ENCODE measurements around the gene RNASE8. TPM values are rescaled to one million over a fixed set of nuclear protein-coding genes. Genes with fewer than 3 reads are reported as not detected.

Gene RNASE8
- total and polyA plus RNA-seq, 7 donors, result not detected

- Histone ChIP-seq H3K27ac (no peak overlapping the region), H3K4me1 (peaks cover 0 to under 1% (median 0%) of the 10 kb centered on the region in 4 donors), H3K9me3 (no peaks in the 10 kb centered on the region), H3K27me3 (no peaks in the 10 kb centered on the region), H3K4me3 (no peak overlapping the region), H3K36me3 (no peaks in the 10 kb centered on the region)
- intact Hi-C loops (cut with DNase I), result no loop called here
- DNase-seq, result no peak
- 87 to 88% methylated on average over 3 of the region's 3 CpGs for WGBS, 2 donors
- TF ChIP-seq CTCF (IDR thresholded peaks at IDR 0.05), result no peak
- no peak for TF ChIP-seq EP300 (IDR thresholded peaks at IDR 0.05)
- TF ChIP-seq POLR2AphosphoS5 (IDR thresholded peaks at IDR 0.05), result no peak
- TF ChIP-seq POLR2A (IDR thresholded peaks at IDR 0.05), result no peak
Measured at GRCh38 chr14:21049271-21049673, 8.3 kb upstream of the RNASE8 start.

- no peaks in the 10 kb centered on the region for H3K27me3 ChIP-seq
- TF ChIP-seq CTCF (IDR thresholded peaks at IDR 0.05), result no peak
- intact Hi-C loops (cut with DNase I), result loop anchor here (10.0 kb wide), 1 partner anchor 64 kb away; no protein-coding TSS in a partner anchor
- H3K9me3 ChIP-seq, result no peaks in the 10 kb centered on the region
- H3K36me3 ChIP-seq, result no peaks in the 10 kb centered on the region
- no peak overlapping the region for H3K4me3 ChIP-seq
- no peaks in the 10 kb centered on the region for H3K4me1 ChIP-seq
- 68 to 85% methylated on average over 3 of the region's 3 CpGs for WGBS, 2 donors
- H3K27ac ChIP-seq, result no peak overlapping the region
- no peak for DNase-seq
Measured at GRCh38 chr14:21050597-21050996, 7.0 kb upstream of the RNASE8 start.

- Histone ChIP-seq H3K27me3 (no peaks in the 10 kb centered on the region), H3K9me3 (no peaks in the 10 kb centered on the region), H3K36me3 (no peaks in the 10 kb centered on the region), H3K4me3 (no peak overlapping the region), H3K4me1 (no peaks in the 10 kb centered on the region), H3K27ac (no peak overlapping the region)
- TF ChIP-seq POLR2AphosphoS5 (IDR thresholded peaks at IDR 0.05) (no peak), POLR2A (IDR thresholded peaks at IDR 0.05) (no peak), CTCF (IDR thresholded peaks at IDR 0.05) (no peak), EP300 (IDR thresholded peaks at IDR 0.05) (no peak)
- WGBS, 2 donors, result 81 to 91% methylated on average over 20 of the region's 20 CpGs
- DNase-seq, result no peak
- intact Hi-C loops (cut with DNase I), result loop anchor here (10.0 kb wide), 1 partner anchor 61 kb away; no protein-coding TSS in a partner anchor
Measured at GRCh38 chr14:21053184-21054122, 4.2 kb upstream of the RNASE8 start.

GRCh38 chr14:21054123-21054767 is 3.4 kb upstream of the RNASE8 start:
- no peaks in the 10 kb centered on the region for H3K36me3 ChIP-seq
- no peaks in the 10 kb centered on the region for H3K4me1 ChIP-seq
- no peak overlapping the region for H3K4me3 ChIP-seq
- TF ChIP-seq EP300 (IDR thresholded peaks at IDR 0.05) (no peak), CTCF (IDR thresholded peaks at IDR 0.05) (no peak), POLR2A (IDR thresholded peaks at IDR 0.05) (no peak), POLR2AphosphoS5 (IDR thresholded peaks at IDR 0.05) (no peak)
- H3K9me3 ChIP-seq, result no peaks in the 10 kb centered on the region
- no peak overlapping the region for H3K27ac ChIP-seq
- no peak for DNase-seq
- intact Hi-C loops (cut with DNase I), result loop anchor here (10.0 kb wide), 1 partner anchor 61 kb away; no protein-coding TSS in a partner anchor
- WGBS, 2 donors, result 17 to 56% methylated on average over 3 of the region's 3 CpGs
- no peaks in the 10 kb centered on the region for H3K27me3 ChIP-seq

All from sigmoid colon (tissue), 7 donors.